K562 (cell line): ENCODE results near the gene STAMBPL1. TPM values are rescaled to one million over a fixed set of nuclear protein-coding genes. Genes with fewer than 3 reads are reported as not detected.

Source experiments
- ATAC-seq: fragments of 200-7000 bp; cut with Tn5 transposase; 3 replicates; pipeline ENCODE4 v1.9.1; 2020; ENCODE audit warnings: moderate library complexity
- BruUV-seq: library from RNA; stranded (reverse); fragments of 400-500 nt; replicated peaks from 2 replicates; lab custom pipeline; 2021; lab: Mats Ljungman, UMichigan
- CTCF ChIA-PET: fragments of 300-600 bp; formaldehyde crosslinking; extraction: SDS; loops from one replicate; lab custom pipeline; 2021; ENCODE audit warnings: low intra/inter-chr PET ratio; lab: Yijun Ruan, JAX
- POLR2A ChIA-PET: fragments of 300-600, 350-650 bp; sonication (Branson Sonifier 250); formaldehyde crosslinking; extraction: SDS; loops from one replicate; lab custom pipeline; 2021; ENCODE audit warnings: antibody characterized with exemption, inconsistent platforms; lab: Yijun Ruan, JAX
- DNase-seq, 4 experiments: peaks; one replicate each; pipeline versions ENCODE4 v3.0.0 to v3.0.0-alpha.2; 2011 to 2018; ENCODE audit warnings: low spot score in 3 of 4, mixed read lengths in 3 of 4; ENCODE audit errors: extremely low read depth in 1 of 4
- FAIRE-seq: peaks from 2 replicates; lab custom pipeline; 2011; peaks lifted over from hg19 to GRCh38; lab: Jason Lieb, UNC
- H2AFZ ChIP-seq: 2 replicates; pipeline ENCODE4 v1.6.0; 2011; ENCODE audit warnings: low read depth, low read length, control low read depth, inconsistent platforms
- H3K27ac ChIP-seq: fragments of 200-600 bp; 3 replicates; pipeline ENCODE4 v1.8.0; 2011; ENCODE audit warnings: low read depth, mild to moderate bottlenecking, control low read depth, inconsistent platforms, low read length, moderate library complexity, mixed read lengths; ENCODE audit errors: extremely low read depth
- H3K27me3 ChIP-seq, 2 experiments: fragments of 300-600 bp in 1 of 2; 2 replicates in 1 of 2; 3 replicates in 1 of 2; pipeline versions ENCODE4 v1.6.0 to v1.8.0; 2011; ENCODE audit warnings: inconsistent platforms in 2 of 2, low read length in 2 of 2, mild to moderate bottlenecking in 1 of 2, mixed read lengths in 1 of 2, moderate library complexity in 1 of 2; ENCODE audit not compliant: control insufficient read depth in 2 of 2, insufficient read depth in 2 of 2
- H3K36me3 ChIP-seq: fragments of 300-600 bp; 3 replicates; pipeline ENCODE4 v1.8.0; 2011; ENCODE audit warnings: mild to moderate bottlenecking, low read length, inconsistent platforms; ENCODE audit not compliant: control insufficient read depth, insufficient read depth
- H3K4me1 ChIP-seq, 2 experiments: fragments of 200-600 bp in 1 of 2; replicated peaks in 1 of 2; 2 replicates in 1 of 2; 3 replicates in 1 of 2; pipeline versions ENCODE4 v1.5.1 to v1.8.0; 2011; ENCODE audit warnings: inconsistent platforms in 2 of 2, low read length in 2 of 2, mild to moderate bottlenecking in 1 of 2, mixed read lengths in 1 of 2, moderate library complexity in 1 of 2; ENCODE audit not compliant: control insufficient read depth in 2 of 2, insufficient read depth in 2 of 2
- H3K4me2 ChIP-seq: 2 replicates; pipeline ENCODE4 v1.6.1; 2011; ENCODE audit warnings: low read length, control low read depth, inconsistent platforms, mixed read lengths; ENCODE audit not compliant: insufficient read depth
- H3K4me3 ChIP-seq: fragments of 200-600 bp; sonication (generic), shearing (Covaris generic); 2 replicates; pipeline ENCODE4 v1.5.1; 2016; ENCODE audit warnings: control low read depth, inconsistent platforms
- H3K79me2 ChIP-seq: fragments of 200-600 bp; 3 replicates; pipeline ENCODE4 v1.8.0; 2011; ENCODE audit warnings: low read length, inconsistent platforms; ENCODE audit not compliant: control insufficient read depth, insufficient read depth
- H3K9ac ChIP-seq, 2 experiments: 2 replicates each; pipeline versions ENCODE4 v1.6.0 to v1.6.1; 2011; ENCODE audit warnings: low read depth in 2 of 2, low read length in 2 of 2, control low read depth in 1 of 2, inconsistent platforms in 1 of 2, mild to moderate bottlenecking in 1 of 2, mixed read lengths in 1 of 2; ENCODE audit not compliant: insufficient read depth in 1 of 2
- H3K9me1 ChIP-seq: one replicate; pipeline ENCODE4 v1.6.0; 2011; ENCODE audit warnings: inconsistent platforms, mild to moderate bottlenecking, low read length, moderate library complexity; ENCODE audit not compliant: control insufficient read depth, insufficient read depth
- H3K9me3 ChIP-seq: replicated peaks from 2 replicates; pipeline ENCODE4 v1.5.1; 2011; ENCODE audit warnings: low read depth, low read length, inconsistent platforms; ENCODE audit not compliant: control insufficient read depth, insufficient read depth
- H4K20me1 ChIP-seq: replicated peaks from 2 replicates; pipeline ENCODE4 v1.6.1; 2011; ENCODE audit warnings: low read length, inconsistent platforms, mixed read lengths; ENCODE audit not compliant: control insufficient read depth, insufficient read depth
- ATF7 ChIP-seq: fragments of 450-650 bp; IDR thresholded peaks from 2 replicates; pipeline ENCODE4 v1.7.1; 2014; ENCODE audit warnings: mild to moderate bottlenecking, moderate library complexity
- BDP1 ChIP-seq: IDR thresholded peaks from 3 replicates; pipeline ENCODE4 v1.6.1; 2011; ENCODE audit not compliant: insufficient read length, insufficient read depth
- CHD1 ChIP-seq: fragments of 200-600 bp; sonication (generic); IDR thresholded peaks from one replicate; pipeline ENCODE4 v1.6.1; 2012; ENCODE audit warnings: mild to moderate bottlenecking, moderate library complexity, low read length, inconsistent platforms
- DMBX1 ChIP-seq: fragments of 250-450 bp; sonication (Bioruptor Pico); IDR thresholded peaks from 2 replicates; pipeline ENCODE4 v1.8.0; 2022; ENCODE audit warnings: inconsistent platforms, mild to moderate bottlenecking, moderate library complexity, borderline replicate concordance
- ELF1 ChIP-seq: fragments of 200-800 bp; sonication (Bioruptor generic); IDR thresholded peaks from 2 replicates; pipeline ENCODE4 v1.6.1; 2016; ENCODE audit warnings: missing genetic modification characterization, missing compliant biosample characterization
- ETV1 ChIP-seq: fragments of 450-650 bp; conservative IDR thresholded peaks from 2 replicates; pipeline ENCODE4 v1.6.1; 2016; ENCODE audit warnings: missing genetic modification characterization, control low read depth, low read depth, missing compliant biosample characterization
- HDAC2 ChIP-seq: fragments of 450-650 bp; IDR thresholded peaks from 2 replicates; pipeline ENCODE4 v1.6.1; 2016; ENCODE audit warnings: mild to moderate bottlenecking
- HNRNPL ChIP-seq: fragments of 200-400 bp; formaldehyde crosslinking; IDR thresholded peaks from 2 replicates; pipeline ENCODE4 v1.6.1; 2017; ENCODE audit warnings: low read depth, mild to moderate bottlenecking, low read length
- HNRNPUL1 ChIP-seq: fragments of 200-400 bp; formaldehyde crosslinking; IDR thresholded peaks from 2 replicates; pipeline ENCODE4 v1.6.1; 2017; ENCODE audit warnings: low read length
- MAFG ChIP-seq: fragments of 450-650 bp; conservative IDR thresholded peaks from 2 replicates; pipeline ENCODE4 v1.6.1; 2016; ENCODE audit warnings: missing genetic modification characterization, missing compliant biosample characterization
- PRMT5 ChIP-seq: sonication (generic); formaldehyde crosslinking; IDR thresholded peaks from 2 replicates; pipeline ENCODE4 v1.5.0; 2020; ENCODE audit warnings: missing genetic modification reagents
- STAT5A ChIP-seq: IDR thresholded peaks from 2 replicates; pipeline ENCODE4 v1.6.1; 2012; ENCODE audit warnings: low read length, inconsistent platforms, borderline replicate concordance
- TRIM28 ChIP-seq: fragments of 450-650 bp; IDR thresholded peaks from 2 replicates; pipeline ENCODE4 v1.6.1; 2017
- U2AF2 ChIP-seq: fragments of 200-400 bp; formaldehyde crosslinking; optimal IDR thresholded peaks from 2 replicates; pipeline ENCODE3; 2017; ENCODE audit warnings: low read depth, mild to moderate bottlenecking, low read length
- XRCC5 ChIP-seq: fragments of 200-400 bp; formaldehyde crosslinking; IDR thresholded peaks from 2 replicates; pipeline ENCODE4 v1.6.1; 2017; ENCODE audit warnings: low read depth, mild to moderate bottlenecking, low read length
- ZNF134 ChIP-seq: fragments of 250-450 bp; sonication (Bioruptor Pico); conservative IDR thresholded peaks from 2 replicates; pipeline ENCODE4 v1.4.0; 2020
- ZNF184 ChIP-seq: sonication (generic); formaldehyde crosslinking; IDR thresholded peaks from 2 replicates; pipeline ENCODE4 v1.5.0; 2020; ENCODE audit warnings: missing genetic modification reagents
- ZNF311 ChIP-seq: fragments of 250-450 bp; sonication (Bioruptor Pico); IDR thresholded peaks from 2 replicates; pipeline ENCODE4 v1.4.0; 2020; ENCODE audit warnings: mild to moderate bottlenecking, moderate library complexity
- WGBS: fragments of 100-300 bp; shearing (Covaris generic); methylation state at CpG from one replicate; pipeline ENCODE4 v1.1.6; 2016; ENCODE audit warnings: low coverage, mixed read lengths; ENCODE audit not compliant: insufficient coverage; ENCODE audit errors: missing lambda C conversion rate; 5-methylcytosine and 5-hydroxymethylcytosine counted together
- in situ Hi-C: fragments of 300-500 bp; cut with MboI; formaldehyde crosslinking; loops from 4 replicates; pipeline ENCODE4 v1.15.0; 2018; ENCODE audit warnings: inconsistent platforms, mixed read lengths
- intact Hi-C: fragments of 100-400 bp; cut with micrococcal nuclease; formaldehyde crosslinking; loops from 2 replicates; pipeline ENCODE4 v1.14.2; 2022
- polyA plus RNA-seq, 8 experiments: library from polyadenylated mRNA; depleted of rRNA in 4 of 8; stranded (reverse) in 5 of 8; unstranded in 3 of 8; fragments of >200 nt; fragmentation: Nextera tagmentation in 2 of 8; fragmentation: Illumina TruSeq in 1 of 8; extraction: Ambion mirVana in 2 of 8; extraction: Trizol in 1 of 8; gene quantifications; 2 replicates each; pipeline versions ENCODE4 v1.2.1 to v1.2.3, GENCODE V29; 2011 to 2014; ENCODE audit warnings: inconsistent platforms in 1 of 8, missing spikeins in 1 of 8
- total RNA-seq, 7 experiments: library from RNA; depleted of rRNA in 6 of 7; stranded (reverse); fragments of >200 nt in 6 of 7; fragmentation: Illumina TruSeq in 2 of 7; extraction: Trizol in 2 of 7; gene quantifications; 2 replicates each; pipeline versions ENCODE4 v1.2.1 to v1.2.3, GENCODE V29; 2011 to 2021; ENCODE audit warnings: low replicate concordance in 1 of 7
- TF ChIP-seq, protein P1 (sequence below): fragments of 450-650 bp; IDR thresholded peaks from 2 replicates; pipeline ENCODE4 v1.6.1; 2018; ENCODE audit not compliant: partially characterized antibody
- TF ChIP-seq, protein P2 (sequence below): sonication (generic); formaldehyde crosslinking; IDR thresholded peaks from 2 replicates; pipeline ENCODE4 v1.8.0; 2022; ENCODE audit warnings: mild to moderate bottlenecking, missing genetic modification reagents

The STAMBPL1 gene
- total and polyA plus RNA-seq, 9 of the 15 experiments (the other 6 are each of a cell fraction or from before 2014, with no cell fraction given), result 0.09 TPM; not detected in 8

DNA sequence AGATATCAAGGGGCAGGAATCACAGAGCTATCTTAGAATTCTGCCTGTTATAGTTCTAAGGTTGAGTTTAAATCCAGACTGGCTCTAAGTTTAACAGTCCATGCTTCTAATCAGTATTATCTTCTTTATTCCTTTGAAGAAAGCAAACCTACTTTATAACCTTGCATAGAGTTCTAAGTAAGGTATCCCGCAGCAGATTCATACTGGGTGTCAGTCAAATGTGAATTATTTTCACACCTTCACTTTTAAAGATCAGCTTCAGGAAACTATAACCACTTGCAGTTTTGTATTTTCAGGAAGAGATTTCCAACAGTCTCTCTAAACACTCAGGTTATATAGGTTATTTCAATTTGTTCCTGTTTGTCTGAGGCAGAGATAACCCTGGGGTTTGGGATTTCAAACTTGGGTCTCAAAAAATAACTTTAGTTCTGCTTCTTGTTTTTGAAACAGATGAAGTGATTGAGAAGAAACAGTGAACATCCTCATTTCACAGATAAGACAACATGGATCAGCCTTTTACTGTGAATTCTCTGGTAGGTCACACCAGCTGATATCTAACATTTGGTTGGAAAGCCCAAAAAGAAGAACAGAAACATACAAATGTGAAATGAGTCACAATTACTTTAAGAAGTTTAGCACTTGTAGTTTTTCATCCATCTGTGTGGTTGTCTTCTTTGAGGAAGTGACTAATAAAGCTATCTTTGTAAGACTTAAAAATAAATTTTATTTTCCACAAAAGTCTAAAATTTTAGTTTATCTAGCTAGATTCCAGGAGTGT lies 21.4 kb downstream of the STAMBPL1 start:
- Histone ChIP-seq H3K36me3 (no peaks in the 10 kb centered on the region), H2AFZ (no peak overlapping the region), H3K27ac (no peak overlapping the region), H3K79me2 (no peaks in the 10 kb centered on the region), H3K4me1 (no peaks in the 10 kb centered on the region), H4K20me1 (no peaks in the 10 kb centered on the region), H3K4me2 (no peak overlapping the region), H3K9me3 (no peaks in the 10 kb centered on the region), H3K9me1 (no peaks in the 10 kb centered on the region), H3K27me3 (no peaks in the 10 kb centered on the region), H3K9ac (no peak overlapping the region), H3K4me3 (no peak overlapping the region)
- DNase-seq (no peak), ATAC-seq (no peak), FAIRE-seq (no peak)
- 0% methylated on average over 1 of the region's 1 CpG for WGBS
- no TSS peak for BruUV-seq
- intact Hi-C loops (no loop called here), in situ Hi-C loops (no loop called here)
- CTCF ChIA-PET, result no interaction called here
- POLR2A ChIA-PET, result no interaction called here
- TF ChIP-seq HDAC2, result no peak
- no peak for TF ChIP-seq ATF7
- TF ChIP-seq TRIM28, result no peak
- no peak for TF ChIP-seq ZNF184 (CRISPR knock-in tag)
- no peak for TF ChIP-seq ZNF134
- TF ChIP-seq ETV1 (tag), result no peak
- TF ChIP-seq, protein P1, sequence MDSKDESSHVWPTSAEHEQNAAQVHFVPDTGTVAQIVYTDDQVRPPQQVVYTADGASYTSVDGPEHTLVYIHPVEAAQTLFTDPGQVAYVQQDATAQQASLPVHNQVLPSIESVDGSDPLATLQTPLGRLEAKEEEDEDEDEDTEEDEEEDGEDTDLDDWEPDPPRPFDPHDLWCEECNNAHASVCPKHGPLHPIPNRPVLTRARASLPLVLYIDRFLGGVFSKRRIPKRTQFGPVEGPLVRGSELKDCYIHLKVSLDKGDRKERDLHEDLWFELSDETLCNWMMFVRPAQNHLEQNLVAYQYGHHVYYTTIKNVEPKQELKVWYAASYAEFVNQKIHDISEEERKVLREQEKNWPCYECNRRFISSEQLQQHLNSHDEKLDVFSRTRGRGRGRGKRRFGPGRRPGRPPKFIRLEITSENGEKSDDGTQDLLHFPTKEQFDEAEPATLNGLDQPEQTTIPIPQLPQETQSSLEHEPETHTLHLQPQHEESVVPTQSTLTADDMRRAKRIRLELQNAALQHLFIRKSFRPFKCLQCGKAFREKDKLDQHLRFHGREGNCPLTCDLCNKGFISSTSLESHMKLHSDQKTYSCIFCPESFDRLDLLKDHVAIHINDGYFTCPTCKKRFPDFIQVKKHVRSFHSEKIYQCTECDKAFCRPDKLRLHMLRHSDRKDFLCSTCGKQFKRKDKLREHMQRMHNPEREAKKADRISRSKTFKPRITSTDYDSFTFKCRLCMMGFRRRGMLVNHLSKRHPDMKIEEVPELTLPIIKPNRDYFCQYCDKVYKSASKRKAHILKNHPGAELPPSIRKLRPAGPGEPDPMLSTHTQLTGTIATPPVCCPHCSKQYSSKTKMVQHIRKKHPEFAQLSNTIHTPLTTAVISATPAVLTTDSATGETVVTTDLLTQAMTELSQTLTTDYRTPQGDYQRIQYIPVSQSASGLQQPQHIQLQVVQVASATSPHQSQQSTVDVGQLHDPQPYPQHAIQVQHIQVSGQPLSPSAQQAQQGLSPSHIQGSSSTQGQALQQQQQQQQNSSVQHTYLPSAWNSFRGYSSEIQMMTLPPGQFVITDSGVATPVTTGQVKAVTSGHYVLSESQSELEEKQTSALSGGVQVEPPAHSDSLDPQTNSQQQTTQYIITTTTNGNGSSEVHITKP, result no peak
- TF ChIP-seq HNRNPUL1, result no peak
- no peak for TF ChIP-seq HNRNPL
- no peak for TF ChIP-seq CHD1
- TF ChIP-seq U2AF2, result no peak
- no peak for TF ChIP-seq ZNF311 (CRISPR knock-in tag)
- TF ChIP-seq PRMT5 (CRISPR knock-in tag), result no peak
- no peak for TF ChIP-seq XRCC5
- no peak for TF ChIP-seq MAFG
- no peak for TF ChIP-seq BDP1
- TF ChIP-seq ELF1 (tag), result no peak
- no peak for TF ChIP-seq STAT5A
- TF ChIP-seq, protein P2, sequence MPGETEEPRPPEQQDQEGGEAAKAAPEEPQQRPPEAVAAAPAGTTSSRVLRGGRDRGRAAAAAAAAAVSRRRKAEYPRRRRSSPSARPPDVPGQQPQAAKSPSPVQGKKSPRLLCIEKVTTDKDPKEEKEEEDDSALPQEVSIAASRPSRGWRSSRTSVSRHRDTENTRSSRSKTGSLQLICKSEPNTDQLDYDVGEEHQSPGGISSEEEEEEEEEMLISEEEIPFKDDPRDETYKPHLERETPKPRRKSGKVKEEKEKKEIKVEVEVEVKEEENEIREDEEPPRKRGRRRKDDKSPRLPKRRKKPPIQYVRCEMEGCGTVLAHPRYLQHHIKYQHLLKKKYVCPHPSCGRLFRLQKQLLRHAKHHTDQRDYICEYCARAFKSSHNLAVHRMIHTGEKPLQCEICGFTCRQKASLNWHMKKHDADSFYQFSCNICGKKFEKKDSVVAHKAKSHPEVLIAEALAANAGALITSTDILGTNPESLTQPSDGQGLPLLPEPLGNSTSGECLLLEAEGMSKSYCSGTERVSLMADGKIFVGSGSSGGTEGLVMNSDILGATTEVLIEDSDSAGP (CRISPR knock-in tag), result no peak
- TF ChIP-seq DMBX1 (CRISPR knock-in tag), result no peak
